GM18909 (cell line): ENCODE data around the gene HLCS.

ENCODE experiments used
- ATAC-seq: cut with Tn5 transposase; IDR thresholded peaks from one replicate; pipeline ENCODE4 v1.9.1; 2021; ENCODE audit warnings: mild to moderate bottlenecking; ENCODE audit not compliant: unreplicated experiment, poor library complexity

Gene HLCS

GRCh38 chr21:36757196-36757595 lies 209.3 kb downstream of the HLCS start:
- ATAC-seq = no peak

DNA sequence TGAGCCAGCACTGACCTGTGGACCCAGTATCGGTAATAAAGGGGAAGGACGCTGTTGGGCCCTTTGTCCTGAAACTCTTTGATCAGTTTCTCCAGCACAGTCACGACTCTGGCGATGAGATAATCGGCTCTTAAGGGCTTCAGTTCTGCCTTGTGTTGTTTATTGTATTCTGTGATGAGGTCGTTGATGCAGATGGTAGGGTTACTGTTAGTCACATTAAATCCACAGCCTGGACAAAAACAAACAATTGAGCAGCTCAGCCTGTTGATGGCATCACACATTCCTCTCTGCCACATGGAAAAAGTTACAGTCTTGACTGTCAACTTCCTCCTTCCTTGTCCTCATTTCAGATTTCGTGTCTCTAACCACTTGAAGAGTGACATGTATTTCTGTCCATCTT lies 209.9 kb downstream of the HLCS start:
- no peak for ATAC-seq

GRCh38 chr21:36754241-36754898 lies 212.1 kb downstream of the HLCS start:
- ATAC-seq = no peak

DNA sequence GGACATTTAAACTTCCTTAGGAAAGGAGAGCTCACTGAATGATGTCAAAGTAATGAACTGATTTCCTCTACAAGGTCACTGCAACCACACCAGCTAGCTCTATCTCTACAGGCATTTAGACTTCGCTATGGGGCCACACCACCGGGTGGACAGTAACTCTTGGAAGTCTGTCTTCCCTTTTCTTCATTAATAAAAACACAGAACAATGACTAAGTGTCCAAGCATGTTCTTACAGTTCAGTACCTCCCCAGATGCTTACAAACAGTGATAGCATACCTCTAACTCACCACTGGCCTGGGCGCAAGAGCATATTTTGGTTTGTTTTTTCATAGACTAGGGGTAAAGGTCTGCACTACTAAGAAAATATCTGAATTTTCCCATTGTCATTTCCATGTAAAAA lies 212.9 kb downstream of the HLCS start:
- no peak for ATAC-seq

DNA sequence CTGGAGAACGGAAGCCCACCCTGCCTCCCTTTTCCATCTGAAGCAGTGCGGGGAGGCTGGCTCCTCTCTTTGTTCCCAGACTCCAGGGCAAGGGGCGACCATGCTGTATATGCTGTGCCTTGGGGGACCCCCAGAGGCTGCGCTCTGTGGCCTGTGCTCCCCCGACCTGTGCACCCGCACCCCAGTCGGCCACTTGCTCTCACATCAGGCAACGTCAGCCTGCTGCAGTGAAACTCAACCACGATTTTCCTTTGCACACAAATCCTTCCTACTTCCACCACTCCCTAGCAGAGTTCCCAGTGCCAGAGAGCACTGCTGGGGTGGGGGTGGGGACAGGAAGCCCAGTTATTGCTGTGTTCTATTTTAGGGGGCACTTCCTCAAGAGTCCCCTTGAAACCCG lies 215.1 kb downstream of the HLCS start:
- no peak for ATAC-seq

GRCh38 chr21:36750576-36750959 lies 215.9 kb downstream of the HLCS start:
- ATAC-seq = no peak

DNA sequence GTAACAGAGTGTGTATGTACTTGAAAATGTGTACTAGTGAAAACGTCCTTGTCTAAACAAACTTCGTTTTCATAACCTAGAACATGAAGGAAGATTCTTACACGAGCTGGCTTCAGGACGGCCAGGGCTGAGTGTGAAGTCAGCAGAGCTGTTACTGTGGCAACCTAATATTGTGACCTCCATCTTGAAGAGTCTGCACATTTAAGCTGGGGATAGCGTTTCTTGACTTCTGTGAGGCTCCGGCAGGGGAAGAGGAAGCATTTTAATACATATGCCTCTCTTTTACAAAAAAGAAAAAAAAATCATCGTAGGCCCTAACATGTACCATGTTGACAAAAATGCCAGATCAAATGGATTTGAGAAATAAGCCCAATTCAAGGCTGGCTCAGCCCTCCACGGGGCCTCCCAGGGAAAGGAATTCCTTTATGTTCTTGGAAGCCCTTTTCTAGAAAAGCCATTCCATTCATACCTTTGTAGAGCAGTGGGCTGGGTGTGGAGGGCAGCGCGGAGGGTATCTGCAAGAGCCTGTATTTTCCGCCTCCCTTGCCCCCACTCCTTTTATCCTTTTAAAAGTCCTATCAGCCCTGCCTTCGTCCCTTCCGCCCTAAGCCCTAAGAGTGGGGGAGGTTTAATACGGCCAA lies 216.4 kb downstream of the HLCS start:
- ATAC-seq = no peak

DNA sequence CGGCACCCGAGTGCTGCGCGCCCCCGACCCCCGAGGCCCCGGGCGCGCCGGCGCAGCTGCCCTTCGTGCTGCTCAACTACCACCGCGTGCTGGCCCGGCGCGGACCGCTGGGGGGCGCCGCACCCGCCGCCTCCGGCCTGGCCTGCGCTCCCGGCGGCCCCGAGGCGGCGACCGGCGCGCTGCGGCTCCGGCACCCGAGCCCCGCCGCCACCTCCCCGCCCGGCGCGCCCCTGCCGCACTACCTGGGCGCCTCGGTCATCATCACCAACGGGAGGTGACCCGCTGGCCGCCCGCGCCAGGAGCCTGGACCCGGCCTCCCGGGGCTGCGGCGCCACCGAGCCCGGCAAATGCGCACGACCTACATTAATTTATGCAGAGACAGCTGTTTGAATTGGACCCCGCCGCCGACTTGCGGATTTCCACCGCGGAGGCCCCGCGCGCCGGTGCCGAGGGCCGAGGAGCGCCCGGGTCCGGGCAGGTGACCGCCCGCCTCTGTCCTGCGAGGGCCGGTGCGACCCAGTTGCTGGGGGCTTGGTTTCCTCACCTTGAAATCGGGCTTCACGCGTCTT lies 218.6 kb downstream of the HLCS start:
- ATAC-seq = no peak

GRCh38 chr21:36747041-36747814 lies 219.2 kb downstream of the HLCS start:
- ATAC-seq = no peak

- ATAC-seq = no peak
Observed at GRCh38 chr21:36745459-36745858, 221.0 kb downstream of the HLCS start.

- ATAC-seq = no peak
Observed at GRCh38 chr21:36744560-36745231, 221.8 kb downstream of the HLCS start.

- no peak for ATAC-seq
Observed at GRCh38 chr21:36744190-36744559, 222.3 kb downstream of the HLCS start.

GRCh38 chr21:36743446-36743845 lies 223.0 kb downstream of the HLCS start:
- ATAC-seq = no peak

DNA sequence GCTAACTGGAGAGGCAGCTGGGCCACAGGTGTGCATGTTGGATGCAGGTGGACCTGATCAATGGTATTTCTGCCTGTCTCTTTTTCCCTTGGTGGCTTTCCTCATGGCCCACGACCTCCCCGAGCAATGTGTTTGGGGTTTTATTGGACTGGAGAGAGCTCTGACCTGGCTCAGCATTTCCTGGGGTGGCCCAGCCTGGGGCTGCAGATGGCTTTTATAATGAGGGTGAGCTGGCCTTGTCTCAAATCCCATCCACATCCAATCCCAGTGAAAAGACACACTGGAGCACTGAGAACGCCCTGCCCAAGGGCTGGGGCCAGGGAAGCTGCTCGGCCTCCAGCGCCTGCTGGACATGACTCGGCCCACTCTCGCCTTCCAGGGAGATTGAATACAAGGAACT lies 223.5 kb downstream of the HLCS start:
- ATAC-seq = no peak

DNA sequence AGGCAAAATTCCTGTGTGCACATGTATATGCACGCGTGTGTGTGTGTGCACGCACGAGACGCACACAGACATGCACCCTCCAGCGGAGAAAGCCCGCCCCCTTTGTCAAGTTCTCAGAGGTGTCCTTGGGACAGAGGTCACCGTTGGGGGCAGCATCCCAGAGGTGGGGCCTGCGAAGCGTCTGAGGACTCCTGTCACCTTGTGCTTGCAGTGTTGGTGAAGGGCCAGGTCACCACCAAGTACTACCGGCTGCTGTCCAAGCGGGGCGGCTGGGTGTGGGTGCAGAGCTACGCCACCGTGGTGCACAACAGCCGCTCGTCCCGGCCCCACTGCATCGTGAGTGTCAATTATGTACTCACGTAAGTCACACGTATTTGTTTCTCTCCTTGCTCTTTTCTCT lies 225.0 kb downstream of the HLCS start:
- ATAC-seq = no peak

GRCh38 chr21:36738489-36739126 lies 227.9 kb downstream of the HLCS start:
- no peak for ATAC-seq

GRCh38 chr21:36735724-36736320 lies 230.6 kb downstream of the HLCS start:
- ATAC-seq = no peak

DNA sequence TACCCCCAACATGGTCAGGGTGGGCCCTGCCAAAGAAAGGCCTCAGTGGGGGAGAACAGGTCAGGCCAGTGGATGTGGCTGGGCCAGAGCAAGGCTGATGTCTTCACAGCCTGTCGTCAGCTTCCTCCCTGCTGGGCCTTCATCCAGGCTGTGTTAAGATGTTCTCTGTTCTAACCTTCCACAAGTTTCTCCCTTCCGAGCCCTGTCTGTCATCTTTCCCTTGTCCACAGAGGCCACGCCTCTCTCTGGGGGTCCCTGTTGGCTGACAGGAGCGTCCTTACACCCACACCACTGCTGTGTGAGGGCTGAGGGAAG lies 231.3 kb downstream of the HLCS start:
- ATAC-seq = no peak

GRCh38 chr21:36734367-36735200 lies 231.9 kb downstream of the HLCS start:
- no peak for ATAC-seq
